HCT116 (cell line): ENCODE results near the gene CAMK1D. TPM values are rescaled to one million over a fixed set of nuclear protein-coding genes. Genes with fewer than 3 reads are reported as not detected.

Experiments used
- ATAC-seq: fragments of 200-7000 bp; cut with Tn5 transposase; 2 replicates; pipeline ENCODE4 v1.9.1; 2020; ENCODE audit warnings: mild to moderate bottlenecking, moderate library complexity
- BruUV-seq: library from RNA; stranded (reverse); fragments of 400-500 nt; replicated peaks from 2 replicates; lab custom pipeline; 2021; lab: Mats Ljungman, UMichigan
- CTCF ChIA-PET: fragments of 300-600 bp; sonication (Branson Sonifier 250); formaldehyde crosslinking; loops from one replicate; lab custom pipeline; 2021; ENCODE audit warnings: antibody characterized with exemption; lab: Charles Lee
- POLR2A ChIA-PET: fragments of 300-600, 350-600 bp; sonication (Branson Sonifier 250); formaldehyde crosslinking; loops from one replicate; lab custom pipeline; 2021; ENCODE audit warnings: antibody characterized with exemption; lab: Charles Lee
- RAD21 ChIA-PET, 2 experiments: fragments of 300-600 bp; sonication (Branson Sonifier 250); formaldehyde crosslinking; loops; one replicate each; lab custom pipeline; 2023; ENCODE audit warnings: low total read pairs in 2 of 2; ENCODE audit not compliant: uncharacterized antibody in 2 of 2, unreplicated experiment in 2 of 2, low non-redundant PET in 1 of 2; lab: Charles Lee
- DNase-seq: peaks from one replicate; pipeline ENCODE4 v3.0.0-alpha.2; 2010; ENCODE audit warnings: low read depth, low spot score
- H2AFZ ChIP-seq: fragments of 200-600 bp; shearing (Covaris generic), sonication (generic); 2 replicates; pipeline ENCODE4 v1.6.1; 2017; ENCODE audit warnings: low read depth, mixed run types, mixed read lengths, antibody characterized with exemption, low read length; ENCODE audit not compliant: poor library complexity, severe bottlenecking
- H3K27ac ChIP-seq: 2 replicates; pipeline ENCODE4 v1.5.1; 2012; ENCODE audit warnings: low read depth, low read length
- H3K27me3 ChIP-seq: fragments of 200-600 bp; sonication (generic); 2 replicates; pipeline ENCODE4 v1.6.1; 2016; ENCODE audit warnings: mixed run types, low read length, mixed read lengths; ENCODE audit not compliant: insufficient read depth
- H3K36me3 ChIP-seq, 2 experiments: fragments of 200-500 bp in 1 of 2; fragments of 200-600 bp in 1 of 2; sonication (Bioruptor generic) in 1 of 2; sonication (generic) in 1 of 2; 2 replicates each; pipeline versions ENCODE4 v1.5.1 to v1.6.1; 2014 to 2016; ENCODE audit warnings: low read length in 2 of 2, inconsistent platforms in 1 of 2, mixed read lengths in 1 of 2, mixed run types in 1 of 2; ENCODE audit not compliant: insufficient read depth in 2 of 2, control insufficient read depth in 1 of 2
- H3K4me1 ChIP-seq, 2 experiments: fragments of 200-600 bp in 1 of 2; sonication (generic) in 1 of 2; 2 replicates each; pipeline versions ENCODE4 v1.5.1 to v1.6.1; 2012 to 2017; ENCODE audit warnings: low read length in 2 of 2, inconsistent platforms in 1 of 2, mild to moderate bottlenecking in 1 of 2, mixed read lengths in 1 of 2, mixed run types in 1 of 2, moderate library complexity in 1 of 2; ENCODE audit not compliant: insufficient read depth in 2 of 2, control insufficient read depth in 1 of 2
- H3K4me2 ChIP-seq: fragments of 200-600 bp; sonication (generic); 2 replicates; pipeline ENCODE4 v1.6.1; 2017; ENCODE audit warnings: mixed run types, low read length, mixed read lengths
- H3K4me3 ChIP-seq, 2 experiments: fragments of 200-600 bp in 1 of 2; sonication (generic) in 1 of 2; replicated peaks in 1 of 2; 2 replicates each; pipeline ENCODE4 v1.5.1; 2011 to 2016; ENCODE audit warnings: low read length in 2 of 2, control low read depth in 1 of 2, low read depth in 1 of 2, mild to moderate bottlenecking in 1 of 2, mixed read lengths in 1 of 2, mixed run types in 1 of 2
- H3K79me2 ChIP-seq: fragments of 200-600 bp; sonication (generic); 2 replicates; pipeline ENCODE4 v1.6.1; 2017; ENCODE audit warnings: mild to moderate bottlenecking, mixed run types, low read length, moderate library complexity, mixed read lengths; ENCODE audit not compliant: insufficient read depth
- H3K9ac ChIP-seq: fragments of 200-600 bp; sonication (generic); 2 replicates; pipeline ENCODE4 v1.6.1; 2016; ENCODE audit warnings: low read length, mixed read lengths
- H3K9me2 ChIP-seq: fragments of 200-600 bp; sonication (generic), shearing (Covaris generic); 2 replicates; pipeline ENCODE4 v1.6.1; 2017; ENCODE audit warnings: mixed run types, mild to moderate bottlenecking, moderate library complexity; ENCODE audit not compliant: insufficient read depth
- H3K9me3 ChIP-seq, 2 experiments: fragments of 200-500 bp in 1 of 2; fragments of 200-600 bp in 1 of 2; sonication (Bioruptor generic) in 1 of 2; sonication (generic) in 1 of 2; 2 replicates each; pipeline ENCODE4 v1.6.1; 2014 to 2017; ENCODE audit warnings: low read length in 2 of 2, mixed read lengths in 2 of 2, inconsistent platforms in 1 of 2, low read depth in 1 of 2, mild to moderate bottlenecking in 1 of 2, mixed run types in 1 of 2, moderate library complexity in 1 of 2; ENCODE audit not compliant: control insufficient read depth in 1 of 2, insufficient read depth in 1 of 2
- H4K20me1 ChIP-seq: fragments of 200-600 bp; sonication (generic), shearing (Covaris generic); 2 replicates; pipeline ENCODE4 v1.6.1; 2017; ENCODE audit warnings: mixed run types, mild to moderate bottlenecking, moderate library complexity; ENCODE audit not compliant: insufficient read depth
- ELF1 ChIP-seq: IDR thresholded peaks from 2 replicates; pipeline ENCODE4 v1.6.1; 2012; ENCODE audit warnings: low read depth, borderline replicate concordance
- RAD21 ChIP-seq: IDR thresholded peaks from 2 replicates; pipeline ENCODE4 v1.6.1; 2012; ENCODE audit warnings: low read depth, mild to moderate bottlenecking
- SIN3A ChIP-seq: IDR thresholded peaks from 2 replicates; pipeline ENCODE4 v1.6.1; 2012; ENCODE audit warnings: low read depth
- SP1 ChIP-seq: IDR thresholded peaks from 2 replicates; pipeline ENCODE4 v1.6.1; 2012; ENCODE audit warnings: low read depth
- ZNF274 ChIP-seq: fragments of 200-500 bp; sonication (Bioruptor generic); IDR thresholded peaks from 2 replicates; pipeline ENCODE4 v1.6.1; 2014; ENCODE audit warnings: mild to moderate bottlenecking, low read depth, low read length, inconsistent platforms
- intact Hi-C: fragments of 100-400 bp; cut with micrococcal nuclease; formaldehyde crosslinking; loops from 2 replicates; pipeline ENCODE4 v1.10.0; 2022
- total RNA-seq: library from RNA; stranded (reverse); gene quantifications from one replicate; pipeline ENCODE4 v1.2.1, GENCODE V29; 2021; ENCODE audit not compliant: unreplicated experiment
- TF ChIP-seq, protein P1 (sequence below): IDR thresholded peaks from 2 replicates; pipeline ENCODE4 v1.6.1; 2012; ENCODE audit warnings: low read depth
- TF ChIP-seq, protein P2 (sequence below): IDR thresholded peaks from 2 replicates; pipeline ENCODE4 v1.6.1; 2012
- TF ChIP-seq, protein P3 (sequence below), 3 experiments: fragments of 200-600 bp in 1 of 3; sonication (generic) in 1 of 3; IDR thresholded peaks in 2 of 3; conservative IDR thresholded peaks in 1 of 3; 2 replicates each; pipeline ENCODE4 v1.5.1; 2012 to 2017; ENCODE audit warnings: low read depth in 2 of 3, low read length in 2 of 3, antibody characterized with exemption in 1 of 3, borderline replicate concordance in 1 of 3, control low read depth in 1 of 3, mild to moderate bottlenecking in 1 of 3, mixed read lengths in 1 of 3, mixed run types in 1 of 3, moderate library complexity in 1 of 3; ENCODE audit not compliant: insufficient read depth in 1 of 3

The CAMK1D gene
- total RNA-seq, 1 experiment from 2014 or later = 9.6 TPM

DNA sequence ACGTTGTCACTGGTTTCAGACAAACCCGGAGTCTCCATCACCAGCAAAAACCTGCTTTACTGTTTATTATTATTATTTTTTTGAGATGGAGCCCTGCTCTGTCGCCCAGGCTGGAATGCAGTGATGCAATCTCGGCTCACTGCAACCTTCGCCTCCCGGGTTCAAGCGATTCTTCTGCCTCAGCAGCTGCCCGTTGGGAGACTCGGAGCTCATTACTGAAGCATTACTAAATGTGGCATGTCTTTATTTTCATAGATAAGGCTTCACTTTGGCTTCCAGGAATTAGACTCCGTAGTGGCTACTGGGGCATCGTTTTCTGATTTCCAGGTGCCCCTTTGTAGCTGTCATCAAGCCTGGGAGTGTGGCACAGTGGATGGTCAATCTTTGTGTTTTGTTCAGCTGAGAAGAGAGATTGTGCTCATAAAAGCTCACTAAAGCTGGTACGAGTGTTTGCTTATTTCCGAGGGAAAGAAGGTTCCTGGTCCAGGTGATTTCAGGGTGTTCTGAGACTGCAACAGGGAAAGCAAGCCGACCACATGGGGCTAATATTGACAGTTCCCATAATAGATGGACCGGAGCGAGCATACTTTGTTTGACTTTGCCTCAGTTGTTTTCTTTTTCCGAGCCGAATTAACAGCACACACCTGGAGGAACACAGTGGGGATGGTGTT is 163.1 kb downstream of the CAMK1D start:
- BruUV-seq = no TSS peak
- Histone ChIP-seq H3K9me3 (no peaks in the 10 kb centered on the region; a peak in 1 of 4 replicates), H3K9me2 (no peaks in the 10 kb centered on the region), H3K79me2 (no peaks in the 10 kb centered on the region), H3K4me2 (no peak overlapping the region), H3K4me3 (no peak overlapping the region), H3K4me1 (no peaks in the 10 kb centered on the region), H2AFZ (no peak overlapping the region), H3K9ac (no peak overlapping the region)
- CTCF ChIA-PET = no interaction called here
- TF ChIP-seq, protein P1, sequence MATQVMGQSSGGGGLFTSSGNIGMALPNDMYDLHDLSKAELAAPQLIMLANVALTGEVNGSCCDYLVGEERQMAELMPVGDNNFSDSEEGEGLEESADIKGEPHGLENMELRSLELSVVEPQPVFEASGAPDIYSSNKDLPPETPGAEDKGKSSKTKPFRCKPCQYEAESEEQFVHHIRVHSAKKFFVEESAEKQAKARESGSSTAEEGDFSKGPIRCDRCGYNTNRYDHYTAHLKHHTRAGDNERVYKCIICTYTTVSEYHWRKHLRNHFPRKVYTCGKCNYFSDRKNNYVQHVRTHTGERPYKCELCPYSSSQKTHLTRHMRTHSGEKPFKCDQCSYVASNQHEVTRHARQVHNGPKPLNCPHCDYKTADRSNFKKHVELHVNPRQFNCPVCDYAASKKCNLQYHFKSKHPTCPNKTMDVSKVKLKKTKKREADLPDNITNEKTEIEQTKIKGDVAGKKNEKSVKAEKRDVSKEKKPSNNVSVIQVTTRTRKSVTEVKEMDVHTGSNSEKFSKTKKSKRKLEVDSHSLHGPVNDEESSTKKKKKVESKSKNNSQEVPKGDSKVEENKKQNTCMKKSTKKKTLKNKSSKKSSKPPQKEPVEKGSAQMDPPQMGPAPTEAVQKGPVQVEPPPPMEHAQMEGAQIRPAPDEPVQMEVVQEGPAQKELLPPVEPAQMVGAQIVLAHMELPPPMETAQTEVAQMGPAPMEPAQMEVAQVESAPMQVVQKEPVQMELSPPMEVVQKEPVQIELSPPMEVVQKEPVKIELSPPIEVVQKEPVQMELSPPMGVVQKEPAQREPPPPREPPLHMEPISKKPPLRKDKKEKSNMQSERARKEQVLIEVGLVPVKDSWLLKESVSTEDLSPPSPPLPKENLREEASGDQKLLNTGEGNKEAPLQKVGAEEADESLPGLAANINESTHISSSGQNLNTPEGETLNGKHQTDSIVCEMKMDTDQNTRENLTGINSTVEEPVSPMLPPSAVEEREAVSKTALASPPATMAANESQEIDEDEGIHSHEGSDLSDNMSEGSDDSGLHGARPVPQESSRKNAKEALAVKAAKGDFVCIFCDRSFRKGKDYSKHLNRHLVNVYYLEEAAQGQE = no peak
- TF ChIP-seq, protein P2, sequence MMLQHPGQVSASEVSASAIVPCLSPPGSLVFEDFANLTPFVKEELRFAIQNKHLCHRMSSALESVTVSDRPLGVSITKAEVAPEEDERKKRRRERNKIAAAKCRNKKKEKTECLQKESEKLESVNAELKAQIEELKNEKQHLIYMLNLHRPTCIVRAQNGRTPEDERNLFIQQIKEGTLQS = no peak
- TF ChIP-seq SIN3A (no peak), ELF1 (no peak), RAD21 (no peak), SP1 (no peak), ZNF274 (no peak)
- TF ChIP-seq, protein P3, sequence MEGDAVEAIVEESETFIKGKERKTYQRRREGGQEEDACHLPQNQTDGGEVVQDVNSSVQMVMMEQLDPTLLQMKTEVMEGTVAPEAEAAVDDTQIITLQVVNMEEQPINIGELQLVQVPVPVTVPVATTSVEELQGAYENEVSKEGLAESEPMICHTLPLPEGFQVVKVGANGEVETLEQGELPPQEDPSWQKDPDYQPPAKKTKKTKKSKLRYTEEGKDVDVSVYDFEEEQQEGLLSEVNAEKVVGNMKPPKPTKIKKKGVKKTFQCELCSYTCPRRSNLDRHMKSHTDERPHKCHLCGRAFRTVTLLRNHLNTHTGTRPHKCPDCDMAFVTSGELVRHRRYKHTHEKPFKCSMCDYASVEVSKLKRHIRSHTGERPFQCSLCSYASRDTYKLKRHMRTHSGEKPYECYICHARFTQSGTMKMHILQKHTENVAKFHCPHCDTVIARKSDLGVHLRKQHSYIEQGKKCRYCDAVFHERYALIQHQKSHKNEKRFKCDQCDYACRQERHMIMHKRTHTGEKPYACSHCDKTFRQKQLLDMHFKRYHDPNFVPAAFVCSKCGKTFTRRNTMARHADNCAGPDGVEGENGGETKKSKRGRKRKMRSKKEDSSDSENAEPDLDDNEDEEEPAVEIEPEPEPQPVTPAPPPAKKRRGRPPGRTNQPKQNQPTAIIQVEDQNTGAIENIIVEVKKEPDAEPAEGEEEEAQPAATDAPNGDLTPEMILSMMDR (IDR thresholded peaks at IDR 0.05 in 2 of 3, conservative IDR thresholded peaks at IDR 0.05 in 1 of 3; ENCODE audit: borderline replicate concordance in 1 of 3, insufficient read depth in 1 of 3, low read depth in 2 of 3, low read length in 2 of 3) = no peak
- TF ChIP-seq, all 23 proteins: peak for 0
- no peak for ATAC-seq
- H3K27me3 ChIP-seq = no peaks in the 10 kb centered on the region
- intact Hi-C loops = no loop called here
- no peaks in the 10 kb centered on the region for H3K36me3 ChIP-seq
- RAD21 ChIA-PET = no interaction called here
- no peak for DNase-seq
- no peaks in the 10 kb centered on the region for H4K20me1 ChIP-seq
- POLR2A ChIA-PET = no interaction called here
- no peak overlapping the region for H3K27ac ChIP-seq
